GM13977 (cell line): Measurements from ENCODE around the gene AKR1C3.
"Not testable (repeated sequence)": the region's sequence is repeated elsewhere in the genome, so short reads cannot be mapped to it uniquely, and the experiment has no call there.

Experiments used
- DNase-seq: peaks from one replicate; pipeline ENCODE4 v3.0.0; 2012; ENCODE audit warnings: low spot score
- in situ Hi-C: fragments of 300-500 bp; cut with MboI; formaldehyde crosslinking; loops from one replicate; pipeline ENCODE4 v1.12.0; 2022; ENCODE audit warnings: low sequenced_read_pairs, low pct_unique_long_range_greater_than_20kb, mixed read lengths, inconsistent platforms; ENCODE audit not compliant: unreplicated experiment
- TF ChIP-seq, protein P1 (sequence below): IDR thresholded peaks from 2 replicates; pipeline ENCODE4 v1.5.1; 2012; ENCODE audit warnings: mild to moderate bottlenecking, control low read depth; ENCODE audit not compliant: insufficient read depth; ENCODE audit errors: extremely low read depth, missing control alignments

Gene AKR1C3

DNA sequence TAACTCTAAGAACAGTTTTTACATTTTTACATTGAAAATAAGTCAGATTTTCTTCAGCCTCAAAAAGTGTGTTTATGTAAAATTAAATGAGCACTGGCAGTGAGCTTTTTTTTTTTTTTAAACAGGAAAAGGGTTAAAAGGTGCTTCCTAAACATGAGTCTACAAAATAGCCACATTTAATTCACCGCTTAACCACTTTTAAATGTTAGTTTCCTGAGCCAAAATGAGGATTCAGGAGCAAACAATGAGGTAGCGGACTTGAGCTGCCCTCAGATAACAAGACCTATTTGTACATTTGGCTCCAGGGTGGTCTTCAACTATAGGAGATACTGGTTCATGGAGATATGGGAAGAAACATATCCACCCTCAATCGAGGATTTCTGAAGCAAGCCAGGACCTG, 22.8 kb downstream of the AKR1C3 start:
- TF ChIP-seq, protein P1, sequence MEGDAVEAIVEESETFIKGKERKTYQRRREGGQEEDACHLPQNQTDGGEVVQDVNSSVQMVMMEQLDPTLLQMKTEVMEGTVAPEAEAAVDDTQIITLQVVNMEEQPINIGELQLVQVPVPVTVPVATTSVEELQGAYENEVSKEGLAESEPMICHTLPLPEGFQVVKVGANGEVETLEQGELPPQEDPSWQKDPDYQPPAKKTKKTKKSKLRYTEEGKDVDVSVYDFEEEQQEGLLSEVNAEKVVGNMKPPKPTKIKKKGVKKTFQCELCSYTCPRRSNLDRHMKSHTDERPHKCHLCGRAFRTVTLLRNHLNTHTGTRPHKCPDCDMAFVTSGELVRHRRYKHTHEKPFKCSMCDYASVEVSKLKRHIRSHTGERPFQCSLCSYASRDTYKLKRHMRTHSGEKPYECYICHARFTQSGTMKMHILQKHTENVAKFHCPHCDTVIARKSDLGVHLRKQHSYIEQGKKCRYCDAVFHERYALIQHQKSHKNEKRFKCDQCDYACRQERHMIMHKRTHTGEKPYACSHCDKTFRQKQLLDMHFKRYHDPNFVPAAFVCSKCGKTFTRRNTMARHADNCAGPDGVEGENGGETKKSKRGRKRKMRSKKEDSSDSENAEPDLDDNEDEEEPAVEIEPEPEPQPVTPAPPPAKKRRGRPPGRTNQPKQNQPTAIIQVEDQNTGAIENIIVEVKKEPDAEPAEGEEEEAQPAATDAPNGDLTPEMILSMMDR = no peak
- DNase-seq = no peak
- in situ Hi-C loops = no loop called here

DNA sequence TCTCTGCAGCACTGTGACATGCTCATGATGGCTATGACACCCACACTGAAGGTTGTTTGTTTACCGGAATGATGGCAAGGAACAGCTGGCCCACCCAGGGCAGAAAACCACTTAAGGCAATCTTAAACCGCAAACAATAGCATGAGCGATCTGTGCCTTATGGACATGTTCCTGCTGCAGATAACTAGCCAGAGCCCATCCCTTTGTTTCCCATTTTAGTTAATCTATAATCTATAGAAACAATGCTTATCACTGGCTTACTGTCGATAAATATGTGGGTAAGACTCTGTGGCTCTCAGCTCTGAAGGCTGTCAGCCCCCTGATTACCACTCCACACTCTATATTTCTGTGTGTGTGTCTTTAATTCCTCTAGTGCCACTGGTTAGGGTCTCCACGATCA, 25.8 kb downstream of the AKR1C3 start:
- in situ Hi-C loops = not testable (repeated sequence)

DNA sequence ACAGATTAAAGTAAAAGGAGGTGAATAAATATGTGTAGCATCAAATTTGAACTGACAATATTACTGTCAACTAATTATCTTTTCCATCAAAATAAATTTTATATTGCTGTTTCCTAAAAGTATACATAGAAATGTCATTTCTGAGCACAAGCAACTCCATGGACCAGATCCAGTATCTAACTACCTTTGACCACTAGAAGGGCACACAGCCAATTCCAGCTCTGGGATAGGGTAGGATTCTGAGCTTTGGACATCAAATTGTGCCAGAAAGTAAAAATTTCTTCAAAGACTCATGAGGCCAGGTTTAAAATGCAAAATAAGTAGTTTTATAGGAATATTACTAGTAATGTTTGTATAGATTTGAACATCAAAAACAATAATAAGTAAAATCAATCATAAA, 29.7 kb downstream of the AKR1C3 start:
- TF ChIP-seq, protein P1 = no peak
- no peak for DNase-seq
- in situ Hi-C loops = no loop called here

More for the DNA sequence above, 25.8 kb downstream of the AKR1C3 start:
- not testable (repeated sequence) for DNase-seq

DNA sequence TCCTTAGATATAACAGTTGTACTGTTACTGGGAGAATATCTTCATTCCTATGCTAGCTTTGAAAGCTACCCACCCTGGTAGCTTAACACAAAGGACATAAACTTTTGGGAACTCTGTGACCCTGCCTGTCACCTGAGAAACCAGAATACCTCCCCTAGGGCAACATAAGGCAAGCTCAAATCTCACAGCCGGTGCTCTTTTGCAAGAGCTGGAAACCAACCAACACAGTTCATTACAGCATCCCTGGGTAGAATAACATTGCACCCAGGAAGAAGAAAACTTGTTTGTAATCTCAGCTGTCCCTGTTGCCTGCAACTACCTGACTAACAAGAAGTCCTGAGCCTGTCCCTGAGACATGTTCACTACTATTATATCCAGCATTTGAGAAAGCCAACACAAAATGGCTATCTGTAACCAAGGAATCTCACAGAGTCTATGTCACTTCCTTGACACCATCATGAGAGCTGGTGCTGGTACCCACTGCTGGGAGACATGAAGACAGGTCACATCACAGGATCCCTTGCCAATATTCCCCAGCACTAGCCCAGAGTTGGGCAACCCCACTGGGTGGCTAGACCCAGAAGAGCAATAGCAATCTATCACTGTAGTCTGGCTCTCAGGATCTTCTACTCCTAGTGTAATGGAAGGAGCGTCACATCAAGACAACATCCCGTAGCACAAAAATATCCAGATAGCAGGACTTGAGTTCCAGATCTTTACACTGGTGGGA, 31.3 kb downstream of the AKR1C3 start:
- in situ Hi-C loops = no loop called here
- DNase-seq = no peak
- TF ChIP-seq, protein P1 = no peak

DNA sequence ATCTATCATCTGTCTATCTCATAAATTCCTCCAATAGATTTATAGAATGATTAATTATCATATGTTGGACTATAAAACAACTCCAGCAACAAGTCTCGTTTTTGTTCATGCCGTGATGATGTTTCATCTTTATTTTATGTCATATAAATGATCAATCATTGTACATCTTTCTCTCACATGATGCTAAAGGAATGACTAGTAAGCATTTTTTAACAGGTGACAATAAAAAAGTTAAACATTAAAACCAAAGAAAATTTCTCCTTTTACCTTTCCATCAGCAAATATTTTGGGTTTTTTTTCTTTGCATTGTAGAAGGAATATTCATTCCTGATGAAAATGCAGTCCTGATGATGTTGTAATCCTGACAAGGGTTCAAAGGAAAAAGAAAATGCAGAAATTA, 41.4 kb downstream of the AKR1C3 start:
- in situ Hi-C loops = no loop called here
- no peak for DNase-seq
- TF ChIP-seq, protein P1 = no peak

DNA sequence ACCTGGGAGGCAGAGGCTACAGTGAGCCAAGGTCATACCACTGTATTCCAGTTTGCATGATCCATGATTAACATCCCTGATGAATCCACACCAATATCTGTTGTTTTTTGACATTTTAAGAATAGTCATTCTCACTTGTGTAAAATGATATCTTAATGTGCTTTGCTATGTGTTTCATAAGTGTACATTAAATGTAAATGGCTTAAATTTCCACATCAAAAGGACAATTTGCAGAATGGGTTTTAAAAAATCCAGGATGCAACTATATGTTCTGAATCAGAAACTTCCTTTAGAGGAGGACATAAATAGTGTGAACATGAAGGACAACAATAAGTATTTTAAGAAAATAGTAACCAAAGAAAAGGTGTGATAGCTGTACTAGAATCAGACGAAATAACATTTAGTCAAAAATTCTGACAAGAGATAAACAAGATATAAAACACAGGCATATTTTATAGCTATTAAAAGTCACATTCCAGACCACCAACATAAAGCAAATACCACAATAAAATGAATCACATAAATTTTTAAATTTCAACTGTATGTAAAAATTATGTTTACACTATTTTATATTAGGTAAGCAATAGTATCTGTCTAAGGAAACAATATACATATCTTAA, 42.4 kb downstream of the AKR1C3 start:
- in situ Hi-C loops = no loop called here
- DNase-seq = no peak
- TF ChIP-seq, protein P1 = no peak

DNA sequence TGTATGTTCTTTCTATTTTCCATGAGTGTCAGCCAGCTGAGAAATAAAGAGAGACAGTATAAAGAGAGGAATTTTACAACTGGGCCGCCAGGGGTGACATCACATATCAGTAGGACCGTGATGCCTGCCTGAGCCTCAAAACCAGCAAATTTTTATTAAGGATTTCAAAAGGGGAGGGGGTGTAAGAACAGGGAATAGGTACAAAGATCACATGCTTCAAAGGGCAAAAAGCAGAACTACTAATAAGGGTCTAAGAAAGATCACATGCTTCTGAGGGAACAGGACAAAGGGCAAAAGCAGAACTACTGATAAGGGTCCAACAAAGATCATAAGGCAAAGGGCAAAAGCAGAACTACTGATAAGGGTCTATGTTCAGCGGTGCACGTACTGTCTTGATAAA, 43.5 kb downstream of the AKR1C3 start:
- in situ Hi-C loops, DNase-seq: not testable (repeated sequence)

DNA sequence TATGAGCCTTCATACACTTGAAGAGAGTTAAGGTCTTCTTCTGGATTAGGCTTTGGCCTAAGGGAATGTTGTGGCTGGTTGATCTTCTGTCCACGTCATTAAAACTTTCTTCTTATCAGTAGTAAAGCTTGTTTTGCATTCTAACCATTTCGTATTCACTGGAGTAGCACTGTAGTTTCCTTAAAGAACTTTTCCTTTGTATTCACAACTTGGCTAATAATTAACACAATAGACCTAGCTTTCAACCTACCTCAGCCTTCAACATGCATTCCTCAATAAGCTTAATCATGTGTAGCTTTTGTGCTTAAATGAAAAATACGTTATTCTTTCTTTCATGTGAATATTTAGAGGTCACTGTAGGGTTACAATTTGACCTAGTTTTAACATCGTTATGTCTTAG, 48.0 kb downstream of the AKR1C3 start:
- no peak for DNase-seq
- in situ Hi-C loops = no loop called here
- TF ChIP-seq, protein P1 = no peak
